Mammary epithelial cell (primary cell): ENCODE measurements around the gene GPR137C.

Source experiments
- CTCF ChIP-seq, 2 donors: IDR thresholded peaks in 1 of 2; conservative IDR thresholded peaks in 1 of 2; 2 replicates each; pipeline ENCODE4 v1.5.1; 2011 to 2012; ENCODE audit warnings: inconsistent platforms in 2 of 2, low read length in 2 of 2, mild to moderate bottlenecking in 2 of 2, control low read depth in 1 of 2, low read depth in 1 of 2; ENCODE audit not compliant: insufficient read depth in 1 of 2; ENCODE audit errors: extremely low read depth in 1 of 2
- EZH2 ChIP-seq: IDR thresholded peaks from 2 replicates; pipeline ENCODE4 v1.6.1; 2012; ENCODE audit warnings: low read length, inconsistent platforms, borderline replicate concordance

DNA sequence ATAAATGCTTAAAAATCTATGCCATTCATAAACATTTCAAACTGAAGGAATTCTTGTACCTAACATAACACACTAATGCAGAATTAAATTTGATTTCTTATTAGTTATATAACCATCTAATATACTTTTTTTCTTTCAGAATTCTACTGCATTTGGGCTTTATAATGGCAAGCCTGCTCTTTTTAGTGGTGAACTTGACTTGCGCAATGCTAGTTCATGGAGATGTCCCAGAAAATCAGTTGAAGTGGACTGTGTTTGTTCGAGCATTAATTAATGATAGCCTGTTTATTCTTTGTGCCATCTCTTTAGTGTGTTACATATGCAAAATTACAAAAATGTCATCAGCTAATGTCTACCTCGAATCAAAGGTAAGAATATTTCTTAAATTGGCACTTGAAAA is 47.3 kb downstream of the GPR137C start:
- TF ChIP-seq CTCF (conservative IDR thresholded peaks at IDR 0.05 in 1 of 2, IDR thresholded peaks at IDR 0.05 in 1 of 2; ENCODE audit: extremely low read depth in 1 of 2, insufficient read depth in 1 of 2, low read depth in 1 of 2, low read length in 2 of 2) (no peak), EZH2 (no peak)
